Measurements from ENCODE around the gene CDC42BPA. TPM values are rescaled to one million over a fixed set of nuclear protein-coding genes. Genes with fewer than 3 reads are reported as not detected.
A peak's percentile ranks its signal among the peaks of the same experiment; 100 is the strongest.

CDC42BPA gene
- total RNA-seq, 1 donor from 2014 or later, result 95.7 TPM

GRCh38 chr1:227169343-227169742, 148.9 kb downstream of the CDC42BPA start:
- Mint-ChIP-seq H3K4me1 (ENCODE audit: unreplicated experiment) (peaks cover 31% of the 10 kb centered on the region), H3K27ac (ENCODE audit: unreplicated experiment) (no peak overlapping the region), H3K36me3 (ENCODE audit: unreplicated experiment) (peaks cover 8% of the 10 kb centered on the region), H3K4me3 (ENCODE audit: unreplicated experiment) (no peak overlapping the region), H3K27me3 (ENCODE audit: unreplicated experiment) (no peaks in the 10 kb centered on the region), H3K9me3 (ENCODE audit: unreplicated experiment) (no peaks in the 10 kb centered on the region)
- DNase-seq (ENCODE audit: extremely low spot score, unreplicated experiment), result no peak
- TF ChIP-seq CTCF (IDR thresholded peaks at IDR 0.05), result no peak

DNA sequence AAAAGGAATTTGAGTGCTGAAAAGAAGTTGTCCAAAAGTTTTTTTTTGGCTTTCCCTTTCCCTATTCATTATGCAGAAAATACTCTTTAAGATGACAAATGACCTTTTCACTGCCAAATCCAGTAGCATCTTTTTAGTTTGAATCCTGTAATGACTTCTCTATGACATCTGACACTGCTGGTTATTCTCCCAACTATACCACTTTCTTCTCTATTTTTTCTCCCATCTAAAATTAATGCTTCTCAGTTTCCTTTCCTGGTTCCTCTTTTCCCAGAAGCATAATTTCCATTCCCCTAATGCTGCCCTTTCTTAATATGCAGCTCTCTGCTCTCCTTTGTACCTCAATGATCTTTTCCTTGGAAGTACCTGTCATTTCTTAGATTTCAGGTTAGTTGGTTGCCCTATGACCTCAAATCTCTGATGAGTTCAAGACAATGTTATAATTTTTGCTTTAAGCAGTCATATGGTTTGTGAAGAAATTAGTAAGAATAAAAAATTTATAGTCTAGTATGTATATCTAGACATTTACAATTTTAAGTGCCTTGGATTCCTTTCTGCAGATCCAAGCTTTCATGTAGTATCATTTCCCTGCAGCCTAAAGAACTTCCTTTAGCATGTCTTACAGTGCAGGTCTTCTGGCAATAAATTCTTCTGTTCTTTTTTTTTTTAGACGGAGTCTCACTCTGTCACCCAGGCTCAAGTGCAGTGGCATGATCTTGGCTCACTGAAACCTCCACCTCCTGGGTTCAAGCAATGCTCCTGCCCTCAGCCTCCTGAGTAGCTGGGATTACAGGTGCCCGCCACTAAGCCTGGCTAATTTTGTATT, 150.8 kb downstream of the CDC42BPA start:
- peak overlapping the region; percentile 42 for H3K27ac Mint-ChIP-seq (ENCODE audit: unreplicated experiment)
- no peaks in the 10 kb centered on the region for H3K9me3 Mint-ChIP-seq (ENCODE audit: unreplicated experiment)
- peaks cover 26% of the 10 kb centered on the region for H3K4me1 Mint-ChIP-seq (ENCODE audit: unreplicated experiment)

DNA sequence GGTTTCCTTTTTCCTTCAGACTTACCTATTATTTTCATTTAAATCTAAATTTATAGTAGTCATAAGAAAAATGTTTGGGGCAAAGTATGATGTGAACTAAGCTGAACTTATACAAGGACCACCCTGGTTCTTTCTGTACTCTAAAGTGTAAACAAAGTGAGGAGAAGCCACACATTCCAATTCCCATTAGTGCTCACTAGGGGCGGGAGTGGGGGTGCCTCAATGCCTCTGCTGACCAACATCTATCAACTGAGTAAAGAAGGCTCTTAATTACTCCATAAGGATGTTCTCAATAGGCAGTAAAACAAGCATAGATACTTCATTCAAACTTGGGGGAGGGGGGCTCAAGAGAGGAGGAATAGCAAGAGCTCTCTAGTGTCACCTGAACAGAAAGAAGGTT, 151.7 kb downstream of the CDC42BPA start:
- Mint-ChIP-seq H3K4me1 (ENCODE audit: unreplicated experiment) (peaks cover 22% of the 10 kb centered on the region), H3K27ac (ENCODE audit: unreplicated experiment) (no peak overlapping the region), H3K4me3 (ENCODE audit: unreplicated experiment) (no peak overlapping the region), H3K9me3 (ENCODE audit: unreplicated experiment) (no peaks in the 10 kb centered on the region), H3K27me3 (ENCODE audit: unreplicated experiment) (no peaks in the 10 kb centered on the region), H3K36me3 (ENCODE audit: unreplicated experiment) (peaks cover 7% of the 10 kb centered on the region)
- no peak for TF ChIP-seq CTCF (IDR thresholded peaks at IDR 0.05)
- DNase-seq (ENCODE audit: extremely low spot score, unreplicated experiment), result no peak

More for the DNA sequence above, 150.8 kb downstream of the CDC42BPA start:
- TF ChIP-seq CTCF (IDR thresholded peaks at IDR 0.05), result no peak
- H3K4me3 Mint-ChIP-seq (ENCODE audit: unreplicated experiment), result no peak overlapping the region
- no peak for DNase-seq (ENCODE audit: extremely low spot score, unreplicated experiment)
- H3K27me3 Mint-ChIP-seq (ENCODE audit: unreplicated experiment), result no peaks in the 10 kb centered on the region
- H3K36me3 Mint-ChIP-seq (ENCODE audit: unreplicated experiment), result peaks cover 8% of the 10 kb centered on the region

- H3K27me3 Mint-ChIP-seq (ENCODE audit: unreplicated experiment), result no peaks in the 10 kb centered on the region
- no peak for DNase-seq (ENCODE audit: extremely low spot score, unreplicated experiment)
- H3K9me3 Mint-ChIP-seq (ENCODE audit: unreplicated experiment), result no peaks in the 10 kb centered on the region
- H3K36me3 Mint-ChIP-seq (ENCODE audit: unreplicated experiment), result peaks cover 24% of the 10 kb centered on the region
- H3K27ac Mint-ChIP-seq (ENCODE audit: unreplicated experiment), result no peak overlapping the region
- peaks cover 12% of the 10 kb centered on the region for H3K4me1 Mint-ChIP-seq (ENCODE audit: unreplicated experiment)
- no peak for TF ChIP-seq CTCF (IDR thresholded peaks at IDR 0.05)
- H3K4me3 Mint-ChIP-seq (ENCODE audit: unreplicated experiment), result no peak overlapping the region
Measured at GRCh38 chr1:227161470-227161869, 156.8 kb downstream of the CDC42BPA start.

GRCh38 chr1:227156520-227156919, 161.8 kb downstream of the CDC42BPA start:
- peaks cover 32% of the 10 kb centered on the region for H3K36me3 Mint-ChIP-seq (ENCODE audit: unreplicated experiment)
- DNase-seq (ENCODE audit: extremely low spot score, unreplicated experiment), result no peak
- no peak overlapping the region for H3K27ac Mint-ChIP-seq (ENCODE audit: unreplicated experiment)
- no peaks in the 10 kb centered on the region for H3K27me3 Mint-ChIP-seq (ENCODE audit: unreplicated experiment)
- H3K9me3 Mint-ChIP-seq (ENCODE audit: unreplicated experiment), result no peaks in the 10 kb centered on the region
- H3K4me3 Mint-ChIP-seq (ENCODE audit: unreplicated experiment), result no peak overlapping the region
- peaks cover 15% of the 10 kb centered on the region for H3K4me1 Mint-ChIP-seq (ENCODE audit: unreplicated experiment)
- no peak for TF ChIP-seq CTCF (IDR thresholded peaks at IDR 0.05)

Data from osteocyte (in vitro differentiated cells).